ENCODE results near the gene KIAA0930.

The KIAA0930 gene

GRCh38 chr22:45239681-45240051 lies 1.0 kb downstream of the KIAA0930 start:
- Histone ChIP-seq H3K36me3 (no peaks in the 10 kb centered on the region; the same call in 1 of the 2 replicates), H3K27ac (no peak overlapping the region), H3K9me3 (ENCODE audit: severe bottlenecking) (no peaks in the 10 kb centered on the region), H3K4me3 (ENCODE audit: low read depth, low read length) (peak overlapping the region; percentile 69), H3K27me3 (ENCODE audit: insufficient read depth, low read depth, severe bottlenecking) (no peaks in the 10 kb centered on the region)
- TF ChIP-seq, protein P1, sequence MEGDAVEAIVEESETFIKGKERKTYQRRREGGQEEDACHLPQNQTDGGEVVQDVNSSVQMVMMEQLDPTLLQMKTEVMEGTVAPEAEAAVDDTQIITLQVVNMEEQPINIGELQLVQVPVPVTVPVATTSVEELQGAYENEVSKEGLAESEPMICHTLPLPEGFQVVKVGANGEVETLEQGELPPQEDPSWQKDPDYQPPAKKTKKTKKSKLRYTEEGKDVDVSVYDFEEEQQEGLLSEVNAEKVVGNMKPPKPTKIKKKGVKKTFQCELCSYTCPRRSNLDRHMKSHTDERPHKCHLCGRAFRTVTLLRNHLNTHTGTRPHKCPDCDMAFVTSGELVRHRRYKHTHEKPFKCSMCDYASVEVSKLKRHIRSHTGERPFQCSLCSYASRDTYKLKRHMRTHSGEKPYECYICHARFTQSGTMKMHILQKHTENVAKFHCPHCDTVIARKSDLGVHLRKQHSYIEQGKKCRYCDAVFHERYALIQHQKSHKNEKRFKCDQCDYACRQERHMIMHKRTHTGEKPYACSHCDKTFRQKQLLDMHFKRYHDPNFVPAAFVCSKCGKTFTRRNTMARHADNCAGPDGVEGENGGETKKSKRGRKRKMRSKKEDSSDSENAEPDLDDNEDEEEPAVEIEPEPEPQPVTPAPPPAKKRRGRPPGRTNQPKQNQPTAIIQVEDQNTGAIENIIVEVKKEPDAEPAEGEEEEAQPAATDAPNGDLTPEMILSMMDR (IDR thresholded peaks at IDR 0.05; ENCODE audit: low read depth, low read length): no peak
- DNase-seq: no peak

- no peaks in the 10 kb centered on the region for H3K9me3 ChIP-seq (ENCODE audit: severe bottlenecking)
- TF ChIP-seq, protein P1 (IDR thresholded peaks at IDR 0.05; ENCODE audit: low read depth, low read length): no peak
- no peaks in the 10 kb centered on the region; the same call in 1 of the 2 replicates for H3K36me3 ChIP-seq
- DNase-seq: no peak
- H3K27me3 ChIP-seq (ENCODE audit: insufficient read depth, low read depth, severe bottlenecking): no peaks in the 10 kb centered on the region
- no peak overlapping the region for H3K27ac ChIP-seq
- H3K4me3 ChIP-seq (ENCODE audit: low read depth, low read length): no peak overlapping the region
These were observed 1.6 kb downstream of the KIAA0930 start for GRCh38 chr22:45238957-45239680.

DNA sequence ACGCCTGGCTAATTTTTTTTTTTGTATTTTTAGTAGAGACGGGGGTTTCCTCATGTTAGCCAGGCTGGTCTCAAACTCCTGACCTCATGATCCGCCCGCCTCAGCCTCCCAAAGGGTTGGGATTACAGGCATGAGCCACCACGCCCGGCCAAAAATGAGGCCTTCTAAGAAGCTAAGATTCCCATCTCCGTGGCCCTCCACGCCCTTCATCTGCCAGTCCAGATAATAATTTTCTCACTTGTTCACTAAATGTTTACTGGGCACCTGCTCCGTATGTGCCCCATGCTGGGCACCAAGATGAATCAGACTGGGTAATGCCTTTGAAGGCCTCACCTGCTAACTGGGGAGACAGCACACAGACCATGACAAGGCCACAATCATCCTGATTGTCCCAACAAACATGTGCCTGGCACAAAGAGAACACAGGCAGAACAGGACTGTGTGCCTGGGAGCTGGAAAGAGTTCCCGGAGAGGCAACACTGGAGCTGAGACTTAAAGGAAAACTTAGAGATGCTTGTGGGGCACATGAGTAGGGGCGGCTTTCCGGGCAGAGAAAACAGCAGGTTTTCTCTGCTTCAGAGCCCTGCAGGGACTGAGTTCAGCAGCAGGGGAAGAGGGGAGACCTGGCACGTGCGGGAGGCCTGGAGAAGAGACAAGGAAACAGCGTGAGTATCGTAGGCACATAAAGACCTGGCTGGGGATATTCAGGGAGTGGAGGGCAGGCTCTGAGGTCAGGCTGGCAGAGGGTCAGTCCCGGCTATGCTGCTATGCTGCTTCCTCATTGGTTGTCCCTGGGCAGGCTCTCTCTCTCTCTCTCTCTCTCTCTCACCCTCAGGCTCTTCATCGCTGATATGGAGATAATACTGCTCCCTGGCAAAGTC lies 2.4 kb downstream of the KIAA0930 start:
- Histone ChIP-seq H3K4me3 (ENCODE audit: low read depth, low read length) (no peak overlapping the region), H3K27me3 (ENCODE audit: insufficient read depth, low read depth, severe bottlenecking) (no peaks in the 10 kb centered on the region)

DNA sequence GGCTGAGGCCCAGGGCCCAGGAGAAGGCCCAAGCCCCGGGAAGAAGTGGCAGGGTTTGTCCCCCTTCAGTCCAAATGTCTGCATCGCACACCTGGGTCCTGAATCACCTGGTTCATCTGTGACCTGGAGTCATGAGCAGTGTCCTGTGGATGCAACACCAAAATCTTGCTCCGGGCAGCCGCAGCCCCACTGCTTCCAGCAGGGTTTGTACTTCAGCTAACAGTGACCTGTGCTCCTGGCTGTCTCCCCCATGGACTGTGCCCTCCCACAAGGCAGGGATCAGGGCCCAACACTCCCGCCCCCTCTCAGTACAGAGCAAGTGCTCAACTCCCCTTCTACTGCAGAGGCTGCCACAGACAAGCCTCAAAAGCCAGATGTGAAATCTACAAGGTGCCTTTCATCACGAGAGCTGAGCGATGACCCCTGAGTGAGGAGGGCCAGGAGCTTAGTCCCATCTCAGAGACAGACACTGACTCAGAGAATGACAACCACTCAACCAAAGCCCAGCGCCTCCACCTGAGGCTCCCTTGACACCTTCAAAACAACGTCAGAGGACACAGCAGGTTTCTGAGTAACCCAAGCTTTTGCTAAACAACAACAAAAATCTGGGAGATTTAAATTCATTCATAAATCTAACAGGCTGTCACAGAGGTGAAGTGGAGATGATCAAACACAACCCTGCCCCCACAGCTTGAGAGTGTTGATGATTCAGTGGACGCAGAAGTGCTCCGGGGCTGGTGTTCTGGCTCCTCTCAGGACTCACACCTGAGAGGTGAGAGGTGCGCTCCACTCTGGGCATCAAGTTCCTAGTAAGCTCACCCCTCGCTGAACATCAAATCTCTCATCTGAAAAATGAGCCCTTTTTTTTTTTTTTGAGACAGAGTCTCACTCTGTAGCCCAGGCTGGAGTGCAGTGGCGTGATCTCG lies 3.4 kb downstream of the KIAA0930 start:
- Histone ChIP-seq H3K27me3 (ENCODE audit: insufficient read depth, low read depth, severe bottlenecking) (no peaks in the 10 kb centered on the region), H3K27ac (no peak overlapping the region), H3K36me3 (no peaks in the 10 kb centered on the region; the same call in 1 of the 2 replicates), H3K4me3 (ENCODE audit: low read depth, low read length) (no peak overlapping the region), H3K9me3 (ENCODE audit: severe bottlenecking) (no peaks in the 10 kb centered on the region)
- TF ChIP-seq, protein P1 (IDR thresholded peaks at IDR 0.05; ENCODE audit: low read depth, low read length): no peak
- DNase-seq: no peak

More for the DNA sequence above, 2.4 kb downstream of the KIAA0930 start:
- Histone ChIP-seq H3K9me3 (ENCODE audit: severe bottlenecking) (no peaks in the 10 kb centered on the region), H3K27ac (no peak overlapping the region), H3K36me3 (no peaks in the 10 kb centered on the region; the same call in 1 of the 2 replicates)
- TF ChIP-seq, protein P1 (IDR thresholded peaks at IDR 0.05; ENCODE audit: low read depth, low read length): no peak
- no peak for DNase-seq

- Histone ChIP-seq H3K27me3 (ENCODE audit: insufficient read depth, low read depth, severe bottlenecking) (no peaks in the 10 kb centered on the region), H3K9me3 (ENCODE audit: severe bottlenecking) (no peaks in the 10 kb centered on the region), H3K27ac (no peak overlapping the region), H3K36me3 (no peaks in the 10 kb centered on the region; the same call in 1 of the 2 replicates), H3K4me3 (ENCODE audit: low read depth, low read length) (no peak overlapping the region)
- TF ChIP-seq, protein P1 (IDR thresholded peaks at IDR 0.05; ENCODE audit: low read depth, low read length): no peak
- no peak for DNase-seq
These were observed 4.8 kb downstream of the KIAA0930 start for GRCh38 chr22:45235851-45236342.
